ENCODE results near the gene ETNPPL.

Gene ETNPPL

GRCh38 chr4:108696160-108696559 is 66.7 kb downstream of the ETNPPL start:
- DNase-seq (ENCODE audit: low read depth in 2 of 2) = no peak

- no peak for DNase-seq (ENCODE audit: low read depth in 2 of 2)
Observed at GRCh38 chr4:108695062-108695461, 67.8 kb downstream of the ETNPPL start.

GRCh38 chr4:108694423-108694822 is 68.4 kb downstream of the ETNPPL start:
- no peak for DNase-seq (ENCODE audit: low read depth in 2 of 2)

- no peak for DNase-seq (ENCODE audit: low read depth in 2 of 2)
Observed at GRCh38 chr4:108693819-108694218, 69.0 kb downstream of the ETNPPL start.

- DNase-seq (ENCODE audit: low read depth in 2 of 2) = no peak
Observed at GRCh38 chr4:108693211-108693610, 69.6 kb downstream of the ETNPPL start.

Data from fibroblast of skin of left quadriceps (primary cell).